Measurements from ENCODE around the gene CCNG2.

DNA sequence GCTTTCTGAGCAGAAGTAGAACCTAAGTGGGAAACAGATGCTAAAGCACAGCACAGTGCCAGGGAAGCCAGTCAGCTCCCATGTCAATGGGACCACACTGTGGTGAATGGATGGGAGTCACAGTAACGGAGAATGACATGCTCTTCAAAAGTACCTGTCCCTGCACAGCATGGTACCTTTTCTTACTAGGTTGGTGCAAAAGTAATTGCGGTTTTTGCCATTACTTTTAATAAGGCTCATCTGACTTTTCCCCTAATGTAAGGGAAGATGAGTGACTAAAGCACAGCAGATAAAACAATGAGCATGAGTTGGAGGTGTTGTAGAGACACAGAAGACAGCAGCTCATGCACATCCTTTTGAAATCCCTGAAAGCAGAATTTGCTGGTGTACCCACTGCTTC is 62.3 kb downstream of the CCNG2 start:
- TF ChIP-seq, protein P1, sequence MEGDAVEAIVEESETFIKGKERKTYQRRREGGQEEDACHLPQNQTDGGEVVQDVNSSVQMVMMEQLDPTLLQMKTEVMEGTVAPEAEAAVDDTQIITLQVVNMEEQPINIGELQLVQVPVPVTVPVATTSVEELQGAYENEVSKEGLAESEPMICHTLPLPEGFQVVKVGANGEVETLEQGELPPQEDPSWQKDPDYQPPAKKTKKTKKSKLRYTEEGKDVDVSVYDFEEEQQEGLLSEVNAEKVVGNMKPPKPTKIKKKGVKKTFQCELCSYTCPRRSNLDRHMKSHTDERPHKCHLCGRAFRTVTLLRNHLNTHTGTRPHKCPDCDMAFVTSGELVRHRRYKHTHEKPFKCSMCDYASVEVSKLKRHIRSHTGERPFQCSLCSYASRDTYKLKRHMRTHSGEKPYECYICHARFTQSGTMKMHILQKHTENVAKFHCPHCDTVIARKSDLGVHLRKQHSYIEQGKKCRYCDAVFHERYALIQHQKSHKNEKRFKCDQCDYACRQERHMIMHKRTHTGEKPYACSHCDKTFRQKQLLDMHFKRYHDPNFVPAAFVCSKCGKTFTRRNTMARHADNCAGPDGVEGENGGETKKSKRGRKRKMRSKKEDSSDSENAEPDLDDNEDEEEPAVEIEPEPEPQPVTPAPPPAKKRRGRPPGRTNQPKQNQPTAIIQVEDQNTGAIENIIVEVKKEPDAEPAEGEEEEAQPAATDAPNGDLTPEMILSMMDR (IDR thresholded peaks at IDR 0.05; ENCODE audit: insufficient read depth, low read length): no peak
- TF ChIP-seq, protein P2, sequence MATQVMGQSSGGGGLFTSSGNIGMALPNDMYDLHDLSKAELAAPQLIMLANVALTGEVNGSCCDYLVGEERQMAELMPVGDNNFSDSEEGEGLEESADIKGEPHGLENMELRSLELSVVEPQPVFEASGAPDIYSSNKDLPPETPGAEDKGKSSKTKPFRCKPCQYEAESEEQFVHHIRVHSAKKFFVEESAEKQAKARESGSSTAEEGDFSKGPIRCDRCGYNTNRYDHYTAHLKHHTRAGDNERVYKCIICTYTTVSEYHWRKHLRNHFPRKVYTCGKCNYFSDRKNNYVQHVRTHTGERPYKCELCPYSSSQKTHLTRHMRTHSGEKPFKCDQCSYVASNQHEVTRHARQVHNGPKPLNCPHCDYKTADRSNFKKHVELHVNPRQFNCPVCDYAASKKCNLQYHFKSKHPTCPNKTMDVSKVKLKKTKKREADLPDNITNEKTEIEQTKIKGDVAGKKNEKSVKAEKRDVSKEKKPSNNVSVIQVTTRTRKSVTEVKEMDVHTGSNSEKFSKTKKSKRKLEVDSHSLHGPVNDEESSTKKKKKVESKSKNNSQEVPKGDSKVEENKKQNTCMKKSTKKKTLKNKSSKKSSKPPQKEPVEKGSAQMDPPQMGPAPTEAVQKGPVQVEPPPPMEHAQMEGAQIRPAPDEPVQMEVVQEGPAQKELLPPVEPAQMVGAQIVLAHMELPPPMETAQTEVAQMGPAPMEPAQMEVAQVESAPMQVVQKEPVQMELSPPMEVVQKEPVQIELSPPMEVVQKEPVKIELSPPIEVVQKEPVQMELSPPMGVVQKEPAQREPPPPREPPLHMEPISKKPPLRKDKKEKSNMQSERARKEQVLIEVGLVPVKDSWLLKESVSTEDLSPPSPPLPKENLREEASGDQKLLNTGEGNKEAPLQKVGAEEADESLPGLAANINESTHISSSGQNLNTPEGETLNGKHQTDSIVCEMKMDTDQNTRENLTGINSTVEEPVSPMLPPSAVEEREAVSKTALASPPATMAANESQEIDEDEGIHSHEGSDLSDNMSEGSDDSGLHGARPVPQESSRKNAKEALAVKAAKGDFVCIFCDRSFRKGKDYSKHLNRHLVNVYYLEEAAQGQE (IDR thresholded peaks at IDR 0.05; ENCODE audit: insufficient replicate concordance, low read depth): no peak
- TF ChIP-seq GABPA (IDR thresholded peaks at IDR 0.05; ENCODE audit: low read depth): no peak
- TF ChIP-seq POLR2AphosphoS5 (IDR thresholded peaks at IDR 0.05; ENCODE audit: low read depth): no peak
